Measurements from ENCODE around the gene NAMPT. TPM values are rescaled to one million over a fixed set of nuclear protein-coding genes. Genes with fewer than 3 reads are reported as not detected.

Gene NAMPT
- total and polyA plus RNA-seq, 9 of the 15 experiments (the other 6 are each of a cell fraction or from before 2014, with no cell fraction given), result 41.1 to 160 (median 106) TPM

GRCh38 chr7:106283831-106284713 lies 711 bp downstream of the NAMPT start (continued):
- peak in 1 of 2 experiments; percentile 83 for TF ChIP-seq AFF1 (IDR thresholded peaks at IDR 0.05; ENCODE audit: low read depth in 1 of 2, partially characterized antibody in 2 of 2)
- no peak for TF ChIP-seq USF2 (CRISPR knock-in tag; IDR thresholded peaks at IDR 0.05)
- TF ChIP-seq ILK (tag; IDR thresholded peaks at IDR 0.05; ENCODE audit: borderline replicate concordance, low read depth), result no peak
- no peak; a peak in 1 of 6 replicates for TF ChIP-seq ZBTB11 (CRISPR knock-in tag; IDR thresholded peaks at IDR 0.05)
- TF ChIP-seq CREB1 (IDR thresholded peaks at IDR 0.05), result no peak
- 0 out of 2 replicates have a peak, but pooled peaks have one; percentile 16 for TF ChIP-seq CREB1 (CRISPR knock-in tag; IDR thresholded peaks at IDR 0.05)
- peak; percentile 41; the same call in 1 of the 2 replicates for TF ChIP-seq SP1 (CRISPR knock-in tag; IDR thresholded peaks at IDR 0.05)
- peak; percentile 90 for TF ChIP-seq LARP7 (IDR thresholded peaks at IDR 0.05)
- no peak for TF ChIP-seq ZNF239 (CRISPR knock-in tag; IDR thresholded peaks at IDR 0.05)
- TF ChIP-seq ZNF449 (CRISPR knock-in tag; IDR thresholded peaks at IDR 0.05), result no peak
- no peak for TF ChIP-seq ZC3H11A (IDR thresholded peaks at IDR 0.05; ENCODE audit: low read depth, low read length)
- TF ChIP-seq ARID3B (CRISPR knock-in tag; IDR thresholded peaks at IDR 0.05; ENCODE audit: borderline replicate concordance), result no peak

All from K562 (cell line).